Mesothelial cell of epicardium (in vitro differentiated cells): ENCODE data around the gene AGO3. TPM values are rescaled to one million over a fixed set of nuclear protein-coding genes. Genes with fewer than 3 reads are reported as not detected.
"Not testable (repeated sequence)": the region's sequence is repeated elsewhere in the genome, so short reads cannot be mapped to it uniquely, and the experiment has no call there.

ENCODE experiments used
- DNase-seq, 2 experiments: peaks; one replicate each; pipeline ENCODE4 v3.0.0; 2021; ENCODE audit warnings: low spot score in 2 of 2; ENCODE audit not compliant: unreplicated experiment in 2 of 2
- H3K27ac Mint-ChIP-seq: 2 replicates; pipeline ENCODE4 v1.8.0; 2021; ENCODE audit warnings: mixed read lengths
- H3K27me3 Mint-ChIP-seq: 2 replicates; pipeline ENCODE4 v1.8.0; 2021; ENCODE audit warnings: low read depth, mixed read lengths
- H3K36me3 Mint-ChIP-seq: 2 replicates; pipeline ENCODE4 v1.8.0; 2021; ENCODE audit warnings: mixed read lengths
- H3K4me1 Mint-ChIP-seq: 2 replicates; pipeline ENCODE4 v1.8.0; 2021; ENCODE audit warnings: mixed read lengths
- H3K4me3 Mint-ChIP-seq: 2 replicates; pipeline ENCODE4 v1.8.0; 2021; ENCODE audit warnings: mild to moderate bottlenecking, moderate library complexity, mixed read lengths
- H3K9me3 Mint-ChIP-seq: 2 replicates; pipeline ENCODE4 v1.8.0; 2021; ENCODE audit warnings: mixed read lengths
- CTCF ChIP-seq: fragments of 200-600 bp; sonication (generic); IDR thresholded peaks from one replicate; pipeline ENCODE4 v1.5.0; 2021; ENCODE audit warnings: antibody characterized with exemption; ENCODE audit not compliant: unreplicated experiment
- total RNA-seq: library from RNA; stranded (reverse); gene quantifications from 3 replicates; pipeline ENCODE4 v1.2.1, GENCODE V29; 2021

Gene AGO3
- total RNA-seq, 1 donor from 2014 or later: 52.2 TPM

- H3K9me3 Mint-ChIP-seq: no peaks in the 10 kb centered on the region
- H3K4me3 Mint-ChIP-seq: peak overlapping the region; percentile 17
- peak overlapping the region; percentile 91 for H3K27ac Mint-ChIP-seq
- no peaks in the 10 kb centered on the region for H3K27me3 Mint-ChIP-seq
- DNase-seq: no peak
- no peak for TF ChIP-seq CTCF
- peaks cover 41% of the 10 kb centered on the region for H3K4me1 Mint-ChIP-seq
- H3K36me3 Mint-ChIP-seq: peaks cover 6% of the 10 kb centered on the region
Measured at GRCh38 chr1:35884934-35885333, 46.0 kb upstream of the AGO3 start.

GRCh38 chr1:35885961-35886558 is 44.8 kb upstream of the AGO3 start:
- Mint-ChIP-seq H3K27ac (peak overlapping the region; percentile 91), H3K9me3 (no peaks in the 10 kb centered on the region), H3K4me1 (peaks cover 41% of the 10 kb centered on the region), H3K4me3 (peak overlapping the region; percentile 44), H3K36me3 (peaks cover 10% of the 10 kb centered on the region), H3K27me3 (no peaks in the 10 kb centered on the region)
- DNase-seq: no peak
- TF ChIP-seq CTCF: no peak

DNA sequence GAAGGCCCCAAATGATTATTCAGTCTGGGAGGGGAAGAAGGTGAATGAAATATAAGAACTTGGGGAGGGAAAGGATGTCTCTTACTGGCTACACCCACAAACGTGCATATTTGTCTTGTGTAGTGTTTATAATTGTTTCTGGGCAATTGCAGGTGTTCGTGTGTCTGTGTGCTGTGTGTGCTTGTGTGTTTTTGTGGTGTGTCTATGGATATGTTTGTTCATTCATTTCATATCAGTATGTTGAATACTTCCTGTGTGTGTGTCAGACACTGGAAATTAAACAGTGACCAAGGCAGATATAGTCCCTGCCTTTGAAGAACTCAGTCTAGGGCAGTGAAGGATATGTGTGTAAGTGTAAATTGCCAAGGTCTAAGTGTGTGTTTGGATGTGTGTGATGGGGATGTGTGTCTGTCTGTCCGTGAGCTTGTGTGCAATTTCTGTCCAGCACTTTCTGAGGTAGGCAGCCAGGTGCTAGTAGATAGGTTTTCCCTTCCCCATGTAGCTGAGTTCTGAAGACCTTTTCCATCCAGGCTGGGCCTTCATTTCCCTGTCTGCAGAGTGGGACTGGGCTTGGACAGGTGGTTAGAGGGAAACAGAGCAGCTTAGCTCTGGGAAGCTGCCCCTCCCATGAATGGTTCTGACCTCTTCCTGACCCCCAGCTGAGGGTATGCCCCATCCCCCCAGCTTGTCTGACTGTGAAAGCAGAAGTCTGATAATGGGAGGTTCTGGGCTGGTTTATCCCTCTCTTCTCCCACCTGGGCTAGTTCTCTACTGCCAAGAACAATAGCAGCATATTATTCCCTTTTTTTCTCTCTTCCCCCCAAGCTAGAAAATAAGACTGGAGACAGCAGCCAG is 44.1 kb upstream of the AGO3 start:
- H3K36me3 Mint-ChIP-seq: peaks cover 11% of the 10 kb centered on the region
- peak overlapping the region; percentile 44 for H3K4me3 Mint-ChIP-seq
- peaks cover 41% of the 10 kb centered on the region for H3K4me1 Mint-ChIP-seq
- no peaks in the 10 kb centered on the region for H3K9me3 Mint-ChIP-seq
- H3K27ac Mint-ChIP-seq: peak overlapping the region; percentile 91
- H3K27me3 Mint-ChIP-seq: no peaks in the 10 kb centered on the region
- no peak for TF ChIP-seq CTCF
- DNase-seq: no peak

DNA sequence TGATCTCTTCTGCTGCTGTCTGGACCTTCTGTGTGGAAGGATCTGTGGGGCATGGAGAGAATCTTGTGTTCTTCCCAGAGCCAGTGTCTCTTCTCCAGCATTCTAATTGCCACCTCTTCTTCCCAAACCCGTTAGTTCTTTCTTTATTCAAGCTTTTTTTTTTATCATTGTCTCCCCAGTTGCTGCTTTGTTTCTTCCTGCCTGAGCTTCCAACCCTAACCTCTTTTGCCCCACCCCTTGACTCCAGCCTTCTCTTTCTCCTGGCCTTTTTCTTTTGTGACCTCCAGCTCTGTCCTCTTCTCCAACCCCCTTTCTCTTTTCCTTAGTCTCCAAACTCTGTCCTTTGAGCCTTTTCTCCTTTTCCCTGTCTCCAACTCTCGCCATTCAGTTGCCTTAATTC is 43.4 kb upstream of the AGO3 start:
- no peak for TF ChIP-seq CTCF
- Mint-ChIP-seq H3K27ac (peak overlapping the region; percentile 91), H3K4me1 (peaks cover 41% of the 10 kb centered on the region), H3K36me3 (peaks cover 16% of the 10 kb centered on the region), H3K4me3 (no peak overlapping the region), H3K27me3 (no peaks in the 10 kb centered on the region), H3K9me3 (no peaks in the 10 kb centered on the region)
- no peak for DNase-seq

DNA sequence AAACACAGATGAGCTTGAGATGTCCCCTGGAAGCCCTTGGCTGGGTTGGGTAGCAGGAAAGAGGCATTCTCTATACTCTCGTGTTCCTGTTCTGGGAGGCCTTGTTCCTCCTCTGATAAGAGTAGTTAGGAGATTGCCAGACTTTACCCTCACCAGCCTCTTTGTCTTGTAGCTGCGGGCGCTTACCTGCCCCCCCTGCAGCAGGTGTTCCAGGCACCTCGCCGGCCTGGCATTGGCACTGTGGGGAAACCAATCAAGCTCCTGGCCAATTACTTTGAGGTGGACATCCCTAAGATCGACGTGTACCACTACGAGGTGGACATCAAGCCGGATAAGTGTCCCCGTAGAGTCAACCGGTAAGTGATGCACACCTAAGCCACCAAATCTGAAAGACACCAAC is 42.6 kb upstream of the AGO3 start:
- no peak for DNase-seq
- Mint-ChIP-seq H3K27ac (no peak overlapping the region), H3K27me3 (no peaks in the 10 kb centered on the region), H3K4me1 (peaks cover 41% of the 10 kb centered on the region), H3K36me3 (peaks cover 17% of the 10 kb centered on the region), H3K9me3 (no peaks in the 10 kb centered on the region), H3K4me3 (no peak overlapping the region)
- no peak for TF ChIP-seq CTCF

DNA sequence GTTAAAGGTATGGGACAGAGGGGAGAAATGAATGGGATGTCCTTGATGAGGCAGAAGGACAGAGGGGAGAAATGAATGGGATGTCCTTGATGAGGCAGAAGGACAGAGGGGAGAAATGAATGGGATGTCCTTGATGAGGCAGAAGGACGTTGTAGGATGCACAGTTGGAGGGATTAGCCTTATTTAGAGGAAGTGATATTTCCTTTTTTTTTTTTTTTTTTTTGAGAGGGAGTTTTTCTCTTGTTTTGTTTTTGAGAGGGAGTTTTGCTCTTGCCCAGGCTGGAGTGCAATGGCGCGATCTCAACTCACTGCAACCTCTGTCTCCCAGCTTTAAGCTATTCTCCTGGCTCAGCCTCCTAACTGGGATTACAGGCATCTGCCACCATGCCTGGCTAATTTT is 41.9 kb upstream of the AGO3 start:
- not testable (repeated sequence) for H3K4me3 Mint-ChIP-seq, H3K27me3 Mint-ChIP-seq, DNase-seq, H3K27ac Mint-ChIP-seq, H3K9me3 Mint-ChIP-seq
- H3K4me1 Mint-ChIP-seq: peaks cover 37% of the 10 kb centered on the region
- peaks cover 21% of the 10 kb centered on the region for H3K36me3 Mint-ChIP-seq
